DLD1 (cell line): ENCODE data around the gene GAPVD1.
"Not testable (repeated sequence)": the region's sequence is repeated elsewhere in the genome, so short reads cannot be mapped to it uniquely, and the experiment has no call there.

Experiments
- in situ Hi-C: cut with HindIII; loops from 2 replicates; pipeline ENCODE4 v1.10.0; 2017; ENCODE audit warnings: low sequenced_read_pairs

The GAPVD1 gene

GRCh38 chr9:125261501-125262293 is at the start of gene GAPVD1:
Gene GAPVD1, plus strand, starts transcription at chr9:125261826. Its CDS starts 37,096 bp downstream, at chr9:125298922.
- in situ Hi-C loops = no loop called here

GRCh38 chr9:125214186-125214585 is 47.4 kb upstream of the GAPVD1 start:
- in situ Hi-C loops = no loop called here

- in situ Hi-C loops = no loop called here
These were observed 43.0 kb upstream of the GAPVD1 start for GRCh38 chr9:125218621-125219020.

DNA sequence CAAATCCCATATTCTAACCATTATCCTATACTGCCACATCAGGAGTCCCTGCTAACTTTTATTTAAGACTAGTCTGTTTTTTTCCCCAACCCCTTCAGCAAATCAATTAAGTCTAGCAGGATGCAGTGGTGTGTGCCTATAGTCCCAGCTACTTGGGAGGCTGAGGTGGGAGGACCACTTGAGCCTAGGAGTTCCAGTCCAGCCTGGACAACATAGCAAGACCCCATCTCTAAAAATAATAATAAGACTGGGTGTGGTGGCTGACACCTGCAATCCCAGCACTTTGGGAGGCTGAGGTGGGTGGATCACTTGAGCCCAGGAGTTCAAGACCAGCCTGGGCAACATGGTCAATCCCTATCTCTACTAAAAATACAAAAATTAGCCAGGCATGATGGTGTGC is 36.8 kb upstream of the GAPVD1 start:
- in situ Hi-C loops = not testable (repeated sequence)

GRCh38 chr9:125227761-125228160 is 33.9 kb upstream of the GAPVD1 start:
- in situ Hi-C loops = no loop called here

DNA sequence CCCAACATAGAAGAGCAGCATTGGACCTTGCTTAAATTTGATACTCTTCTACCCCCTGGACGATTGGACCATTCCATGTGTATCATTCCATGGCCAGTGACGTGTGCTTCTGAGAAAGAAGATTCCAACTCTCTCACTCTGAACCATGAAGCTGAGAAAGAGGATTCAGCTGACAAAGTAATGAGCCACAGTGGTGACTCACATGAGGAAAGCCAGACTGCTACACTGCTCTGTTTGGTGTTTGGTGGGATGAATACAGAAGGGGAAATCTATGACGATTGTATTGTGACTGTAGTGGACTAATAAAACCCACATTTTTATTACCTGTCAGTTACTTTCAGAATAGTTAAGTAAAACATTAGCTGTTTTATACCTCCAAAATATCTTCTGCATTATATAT is 27.9 kb upstream of the GAPVD1 start:
- in situ Hi-C loops = no loop called here

- in situ Hi-C loops = not testable (repeated sequence)
These were observed 27.5 kb upstream of the GAPVD1 start for GRCh38 chr9:125234099-125234498.

GRCh38 chr9:125235804-125236519 is 25.7 kb upstream of the GAPVD1 start:
- in situ Hi-C loops = no loop called here

DNA sequence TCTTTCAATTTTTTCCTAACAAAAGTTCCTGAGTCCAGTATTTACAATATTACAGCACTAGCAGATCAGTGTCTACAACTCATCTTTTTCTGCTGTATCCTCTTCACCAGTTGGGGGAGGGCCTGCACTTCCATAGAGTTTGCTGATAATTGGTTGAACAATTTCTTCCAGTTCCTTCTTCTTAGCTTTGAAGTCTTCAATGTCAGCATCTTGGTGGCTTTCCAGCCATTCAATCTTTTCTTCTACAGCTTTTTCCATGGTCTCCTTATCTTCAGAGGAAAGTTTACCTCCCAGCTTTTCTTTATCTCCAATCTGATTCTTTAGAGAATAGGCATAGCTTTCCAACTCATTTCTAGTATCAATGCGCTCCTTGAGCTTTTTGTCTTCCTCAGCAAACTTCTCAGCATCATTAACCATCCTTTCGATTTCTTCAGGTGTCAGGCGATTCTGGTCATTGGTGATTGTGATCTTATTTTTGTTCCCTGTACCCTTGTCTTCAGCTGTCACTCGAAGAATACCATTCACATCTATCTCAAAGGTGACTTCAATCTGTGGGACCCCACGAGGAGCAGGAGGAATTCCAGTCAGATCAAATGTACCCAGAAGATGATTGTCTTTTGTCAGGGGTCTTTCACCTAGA is 25.0 kb upstream of the GAPVD1 start:
- in situ Hi-C loops = not testable (repeated sequence)

DNA sequence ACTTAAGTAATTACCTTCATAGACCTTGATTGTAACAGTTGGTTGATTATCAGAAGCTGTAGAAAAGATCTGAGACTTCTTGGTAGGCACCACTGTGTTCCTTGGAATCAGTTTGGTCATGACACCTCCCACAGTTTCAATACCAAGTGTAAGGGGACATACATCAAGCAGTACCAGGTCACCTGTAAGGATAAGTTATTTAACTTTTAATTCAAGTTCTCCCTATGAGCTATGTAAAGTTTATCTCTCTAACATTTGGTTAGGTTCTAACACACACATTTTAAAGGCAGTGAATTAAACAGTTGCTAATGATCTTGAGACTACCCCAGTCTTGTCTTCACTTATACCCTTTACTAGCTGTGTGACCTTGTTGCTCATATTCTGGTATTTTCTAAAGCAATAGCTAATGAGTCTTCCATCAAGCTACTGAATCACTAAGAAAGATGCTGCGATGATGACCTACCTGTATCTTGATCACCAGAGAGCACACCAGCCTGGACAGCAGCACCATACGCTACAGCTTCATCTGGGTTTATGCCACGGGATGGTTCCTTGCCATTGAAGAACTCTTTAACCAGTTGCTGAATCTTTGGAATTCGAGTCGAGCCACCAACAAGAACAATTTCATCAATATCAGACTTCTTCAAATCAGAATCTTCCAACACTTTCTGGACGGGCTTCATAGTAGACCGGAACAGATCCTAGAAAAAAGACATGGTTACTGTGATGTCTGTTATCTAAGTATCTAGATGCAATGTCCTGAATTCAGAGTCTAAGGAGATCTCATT is 23.3 kb upstream of the GAPVD1 start:
- in situ Hi-C loops = no loop called here

GRCh38 chr9:125238915-125239446 is 22.6 kb upstream of the GAPVD1 start:
- in situ Hi-C loops = no loop called here

GRCh38 chr9:125239631-125240597 is 21.7 kb upstream of the GAPVD1 start:
- in situ Hi-C loops = no loop called here

- in situ Hi-C loops = no loop called here
These were observed 21.0 kb upstream of the GAPVD1 start for GRCh38 chr9:125240649-125240999.

- in situ Hi-C loops = no loop called here
These were observed 20.4 kb upstream of the GAPVD1 start, which contains the start of gene HSPA5 for GRCh38 chr9:125241000-125241862. Gene HSPA5, minus strand, starts transcription at chr9:125241343. Its CDS starts 217 bp downstream, at chr9:125241126.

DNA sequence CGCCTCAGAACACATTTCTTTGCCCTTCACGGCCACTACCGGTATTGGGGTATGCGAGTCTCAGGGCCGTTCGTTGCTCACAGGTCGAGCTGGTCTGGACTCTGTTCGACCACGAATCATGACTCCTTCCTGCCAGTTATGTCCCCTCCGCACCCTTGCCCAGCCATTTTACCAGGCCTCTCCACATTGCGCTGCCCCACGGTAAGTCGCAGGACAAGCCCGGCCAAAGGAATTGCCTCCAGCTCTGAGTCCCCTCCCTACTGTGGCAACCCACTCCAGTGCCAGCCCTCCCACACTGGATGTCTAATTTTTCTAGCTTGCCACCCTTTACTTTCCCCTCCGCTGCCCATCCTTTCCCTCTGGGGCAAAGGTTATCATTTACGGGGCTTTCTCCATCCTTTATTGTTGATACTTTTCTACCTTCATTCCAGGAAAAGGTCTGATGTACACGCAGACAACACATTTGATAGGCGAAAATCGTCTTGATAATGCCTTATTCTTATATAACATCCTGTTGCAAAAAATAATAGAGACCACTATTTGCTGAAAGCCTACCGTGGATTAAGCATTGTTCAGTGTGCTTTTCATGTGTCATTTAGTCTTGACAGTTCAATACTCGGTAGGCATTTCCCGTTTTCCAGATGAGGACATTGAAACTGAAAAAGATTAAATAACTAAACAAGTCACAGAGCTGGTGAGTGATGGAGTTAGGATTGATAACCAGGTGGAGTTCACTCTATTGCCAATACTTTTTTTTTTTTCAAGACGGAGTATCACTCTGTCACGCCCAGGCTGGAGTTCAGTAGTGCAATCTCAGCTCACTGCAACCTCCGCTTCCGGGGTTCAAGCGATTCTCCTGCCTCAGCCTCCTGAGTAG is 19.5 kb upstream of the GAPVD1 start:
- in situ Hi-C loops = no loop called here

DNA sequence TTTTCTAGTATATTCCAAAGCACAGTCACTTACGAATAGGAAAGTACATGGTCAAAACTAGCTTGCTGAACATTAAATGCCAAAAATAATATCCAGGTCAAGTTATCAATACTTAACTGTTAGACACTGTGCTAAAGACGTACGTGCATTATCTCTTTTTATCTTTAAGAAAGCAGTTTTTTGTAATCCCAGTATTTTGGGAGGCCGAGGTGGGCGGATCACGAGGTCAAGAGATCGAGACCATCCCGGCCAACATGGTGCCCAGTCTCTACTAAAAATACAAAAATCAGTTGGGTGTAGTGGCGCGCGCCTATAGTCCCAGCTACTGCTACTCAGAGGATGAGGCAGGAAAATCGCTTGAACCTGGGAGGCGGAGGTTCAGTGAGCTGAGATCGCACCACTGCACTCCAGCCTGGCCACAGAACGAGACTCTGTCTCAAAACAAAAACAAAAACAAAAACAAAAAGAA is 17.8 kb upstream of the GAPVD1 start:
- in situ Hi-C loops = no loop called here

GRCh38 chr9:125246261-125246667 is 15.4 kb upstream of the GAPVD1 start:
- in situ Hi-C loops = no loop called here
